GM12872 (cell line): ENCODE data around the gene RAPGEF2.

Source experiments
- TF ChIP-seq, protein P1 (sequence below): IDR thresholded peaks from 3 replicates; pipeline ENCODE4 v1.5.1; 2011; ENCODE audit warnings: low read depth, mild to moderate bottlenecking, low read length, moderate library complexity; ENCODE audit not compliant: insufficient read depth

The RAPGEF2 gene

GRCh38 chr4:159102622-159103383 lies at the start of gene RAPGEF2:
RAPGEF2 (plus strand) TSS chr4:159103079; CDS start chr4:159104163, 1,084 bp downstream.
- TF ChIP-seq, protein P1, sequence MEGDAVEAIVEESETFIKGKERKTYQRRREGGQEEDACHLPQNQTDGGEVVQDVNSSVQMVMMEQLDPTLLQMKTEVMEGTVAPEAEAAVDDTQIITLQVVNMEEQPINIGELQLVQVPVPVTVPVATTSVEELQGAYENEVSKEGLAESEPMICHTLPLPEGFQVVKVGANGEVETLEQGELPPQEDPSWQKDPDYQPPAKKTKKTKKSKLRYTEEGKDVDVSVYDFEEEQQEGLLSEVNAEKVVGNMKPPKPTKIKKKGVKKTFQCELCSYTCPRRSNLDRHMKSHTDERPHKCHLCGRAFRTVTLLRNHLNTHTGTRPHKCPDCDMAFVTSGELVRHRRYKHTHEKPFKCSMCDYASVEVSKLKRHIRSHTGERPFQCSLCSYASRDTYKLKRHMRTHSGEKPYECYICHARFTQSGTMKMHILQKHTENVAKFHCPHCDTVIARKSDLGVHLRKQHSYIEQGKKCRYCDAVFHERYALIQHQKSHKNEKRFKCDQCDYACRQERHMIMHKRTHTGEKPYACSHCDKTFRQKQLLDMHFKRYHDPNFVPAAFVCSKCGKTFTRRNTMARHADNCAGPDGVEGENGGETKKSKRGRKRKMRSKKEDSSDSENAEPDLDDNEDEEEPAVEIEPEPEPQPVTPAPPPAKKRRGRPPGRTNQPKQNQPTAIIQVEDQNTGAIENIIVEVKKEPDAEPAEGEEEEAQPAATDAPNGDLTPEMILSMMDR, result no peak

DNA sequence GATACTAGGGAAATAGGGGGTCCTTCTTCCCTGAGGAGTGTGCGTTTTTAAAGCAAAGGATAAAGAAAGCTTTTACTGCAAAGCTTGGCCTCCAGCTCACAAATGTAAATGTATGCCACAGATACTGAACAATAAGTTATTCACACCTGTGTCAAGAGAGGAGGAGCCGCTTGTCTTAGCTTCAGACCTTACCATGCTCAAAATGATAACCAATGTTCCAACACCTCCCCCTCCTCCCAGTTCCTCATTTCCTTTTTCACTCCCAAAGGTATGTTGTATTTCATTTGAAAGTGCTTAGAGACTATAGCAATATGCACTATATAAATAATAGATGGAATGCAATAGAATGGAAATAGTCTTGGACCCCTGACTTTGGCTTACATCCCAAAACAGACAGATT lies 47.0 kb upstream of the RAPGEF2 start:
- TF ChIP-seq, protein P1, result no peak

DNA sequence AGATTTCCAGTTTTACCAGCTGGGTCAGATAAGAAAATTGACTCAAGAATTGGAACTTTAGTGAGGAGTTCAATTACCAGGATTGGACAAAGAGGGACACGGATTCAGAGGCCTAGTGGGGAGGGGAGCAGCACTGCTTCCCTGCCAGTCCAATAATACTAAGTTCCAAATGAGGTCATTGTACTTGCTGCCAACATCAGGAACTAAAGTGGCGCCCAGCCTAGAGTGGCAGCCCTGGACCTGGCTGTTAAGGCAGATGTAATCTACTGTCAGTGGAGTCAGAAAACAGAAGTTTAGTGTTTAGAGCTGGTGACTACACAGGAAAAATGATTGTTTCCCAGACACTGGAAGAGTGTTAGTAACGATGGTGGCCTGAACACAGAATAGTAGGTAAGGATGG lies 42.7 kb upstream of the RAPGEF2 start:
- TF ChIP-seq, protein P1, result no peak

DNA sequence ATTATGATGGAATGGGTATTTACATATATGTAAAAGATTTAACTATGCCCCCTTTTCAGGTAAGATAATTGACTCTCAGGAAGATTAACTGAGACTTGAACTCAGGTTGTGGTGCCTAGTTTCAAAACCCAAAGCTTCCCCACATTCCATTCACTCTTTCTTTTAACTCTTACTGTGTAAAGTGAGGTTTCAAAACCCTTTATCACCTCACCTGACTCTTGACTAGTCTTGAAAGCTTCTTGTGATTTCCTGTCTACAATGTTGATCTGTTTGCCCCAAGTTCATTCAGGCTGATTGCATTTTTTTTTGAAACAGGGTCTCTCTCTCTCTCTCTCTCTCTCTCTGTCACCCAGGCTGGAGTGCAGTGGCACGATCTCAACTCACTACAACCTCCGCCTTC lies 40.5 kb upstream of the RAPGEF2 start:
- TF ChIP-seq, protein P1, result no peak

DNA sequence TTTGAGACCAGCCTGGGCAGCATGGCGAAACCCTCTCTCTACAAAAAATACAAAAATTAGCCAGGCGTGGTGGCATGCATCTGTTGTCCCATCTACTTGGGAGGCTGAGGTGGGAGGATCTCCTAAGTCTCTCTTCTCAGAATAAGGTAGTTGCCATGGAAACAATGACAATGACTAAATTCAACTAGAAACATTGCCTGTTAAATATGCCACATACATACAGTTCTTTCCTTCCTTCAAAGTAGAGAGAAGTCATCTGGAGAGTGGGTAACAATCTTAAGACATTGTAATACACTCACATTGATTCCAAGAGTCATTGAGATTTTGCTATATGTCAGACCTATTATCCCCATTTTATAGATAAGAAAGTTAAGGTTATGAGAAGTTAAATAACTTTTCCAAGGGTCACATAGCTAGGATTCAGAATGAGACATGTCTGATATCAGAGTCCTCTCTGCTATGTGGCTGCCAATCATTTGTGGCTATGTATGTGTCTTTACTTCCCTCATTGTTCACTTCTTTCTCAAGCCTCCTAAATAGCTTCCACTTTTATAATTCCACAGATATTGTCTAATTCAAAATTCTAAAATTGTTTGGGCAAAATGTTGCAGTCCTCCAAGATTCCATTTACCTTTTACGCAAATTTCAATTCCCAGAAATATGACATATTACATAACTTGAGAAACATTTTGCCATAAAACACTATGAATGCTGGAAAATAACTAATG lies 37.2 kb upstream of the RAPGEF2 start:
- TF ChIP-seq, protein P1, result no peak

GRCh38 chr4:159069922-159070321 lies 33.0 kb upstream of the RAPGEF2 start:
- TF ChIP-seq, protein P1, result no peak

- TF ChIP-seq, protein P1, result no peak
Observed at GRCh38 chr4:159070742-159071141, 32.1 kb upstream of the RAPGEF2 start.
